Progenitor cell of endocrine pancreas (in vitro differentiated cells): ENCODE results near the gene TGFA. TPM values are rescaled to one million over a fixed set of nuclear protein-coding genes. Genes with fewer than 3 reads are reported as not detected.
A peak's percentile ranks its signal among the peaks of the same experiment; 100 is the strongest.

ENCODE experiments used
- DNase-seq: peaks from one replicate; pipeline ENCODE4 v3.0.0; 2021; ENCODE audit warnings: low spot score; ENCODE audit not compliant: unreplicated experiment
- H3K27ac Mint-ChIP-seq: 2 replicates; pipeline ENCODE4 v1.8.0; 2021; ENCODE audit warnings: mild to moderate bottlenecking, moderate library complexity, mixed read lengths
- H3K27me3 Mint-ChIP-seq: 2 replicates; pipeline ENCODE4 v1.8.0; 2021; ENCODE audit warnings: mixed read lengths
- H3K36me3 Mint-ChIP-seq: 2 replicates; pipeline ENCODE4 v1.8.0; 2022; ENCODE audit warnings: mixed read lengths; ENCODE audit not compliant: insufficient read depth
- H3K4me1 Mint-ChIP-seq: 2 replicates; pipeline ENCODE4 v1.8.0; 2021; ENCODE audit warnings: low read depth, mixed read lengths
- H3K4me3 Mint-ChIP-seq: 2 replicates; pipeline ENCODE4 v1.8.0; 2021; ENCODE audit warnings: low read depth, mild to moderate bottlenecking, moderate library complexity, mixed read lengths
- H3K9me3 Mint-ChIP-seq: 2 replicates; pipeline ENCODE4 v1.8.0; 2021; ENCODE audit warnings: low read depth, mixed read lengths
- CTCF ChIP-seq: fragments of 200-600 bp; sonication (generic); IDR thresholded peaks from one replicate; pipeline ENCODE4 v1.5.0; 2021; ENCODE audit warnings: antibody characterized with exemption, mild to moderate bottlenecking; ENCODE audit not compliant: unreplicated experiment
- long read RNA-seq: library from polyadenylated mRNA; unstranded; transcript quantifications from one replicate; pipeline ENCODE4 v2.0.0, GENCODE V29; 2020
- total RNA-seq: library from RNA; stranded (reverse); gene quantifications from 2 replicates; pipeline ENCODE4 v1.2.1, GENCODE V29; 2021

TGFA gene
- total RNA-seq, result 3.0 and 3.8 TPM in 2 replicates
- long read RNA-seq, full-length matches to known transcripts, result 2 of 3 reads
- long read RNA-seq, partial matches to known transcripts, result 0 of 3 reads
- long read RNA-seq, other reads (novel, unspliced or antisense), result 1 of 3 reads

- peak; percentile 77 for DNase-seq
- peaks cover 36% of the 10 kb centered on the region for H3K4me1 Mint-ChIP-seq
- no peaks in the 10 kb centered on the region for H3K36me3 Mint-ChIP-seq
- H3K27me3 Mint-ChIP-seq, result peaks cover 42% of the 10 kb centered on the region
- peak within 1 kb of the TSS; percentile 90 for H3K27ac Mint-ChIP-seq
- no peaks in the 10 kb centered on the region for H3K9me3 Mint-ChIP-seq
- peak; percentile 70 for TF ChIP-seq CTCF
- H3K4me3 Mint-ChIP-seq, result peak within 1 kb of the TSS; percentile 89
Observed at GRCh38 chr2:70553584-70554337, at the start of gene TGFA. Gene TGFA, minus strand, starts transcription at chr2:70553826. Its CDS starts 59 bp downstream, at chr2:70553767.

- Mint-ChIP-seq H3K9me3 (peaks cover 6% of the 10 kb centered on the region), H3K36me3 (no peaks in the 10 kb centered on the region), H3K27ac (no peak overlapping the region), H3K4me3 (no peak overlapping the region), H3K4me1 (no peaks in the 10 kb centered on the region), H3K27me3 (peaks cover 8% of the 10 kb centered on the region)
- no peak for DNase-seq
- peak; percentile 30 for TF ChIP-seq CTCF
Observed at GRCh38 chr2:70603066-70603465, 49.4 kb upstream of the TGFA start.

- no peak for TF ChIP-seq CTCF
- Mint-ChIP-seq H3K9me3 (peaks cover 7% of the 10 kb centered on the region), H3K36me3 (no peaks in the 10 kb centered on the region), H3K4me3 (no peak overlapping the region), H3K27ac (no peak overlapping the region), H3K27me3 (no peaks in the 10 kb centered on the region), H3K4me1 (no peaks in the 10 kb centered on the region)
- DNase-seq, result no peak
Observed at GRCh38 chr2:70598197-70598596, 44.6 kb upstream of the TGFA start.

- no peak for TF ChIP-seq CTCF
- Mint-ChIP-seq H3K36me3 (no peaks in the 10 kb centered on the region), H3K4me1 (no peaks in the 10 kb centered on the region), H3K27ac (no peak overlapping the region), H3K4me3 (no peak overlapping the region), H3K9me3 (peaks cover 7% of the 10 kb centered on the region), H3K27me3 (no peaks in the 10 kb centered on the region)
- DNase-seq, result no peak
Observed at GRCh38 chr2:70596739-70597138, 43.1 kb upstream of the TGFA start.

GRCh38 chr2:70596293-70596692 is 42.7 kb upstream of the TGFA start:
- H3K27me3 Mint-ChIP-seq, result no peaks in the 10 kb centered on the region
- H3K4me3 Mint-ChIP-seq, result no peak overlapping the region
- no peaks in the 10 kb centered on the region for H3K36me3 Mint-ChIP-seq
- no peak overlapping the region for H3K27ac Mint-ChIP-seq
- H3K4me1 Mint-ChIP-seq, result no peaks in the 10 kb centered on the region
- no peak for TF ChIP-seq CTCF
- H3K9me3 Mint-ChIP-seq, result peaks cover 7% of the 10 kb centered on the region
- no peak for DNase-seq
